ENCODE measurements around the gene MORF4L2.
A peak's percentile ranks its signal among the peaks of the same experiment; 100 is the strongest.
"Not testable (repeated sequence)": the region's sequence is repeated elsewhere in the genome, so short reads cannot be mapped to it uniquely, and the experiment has no call there.

The MORF4L2 gene

GRCh38 chrX:103678199-103678993 lies 8.1 kb downstream of the MORF4L2 start:
- no peak overlapping the region for H3K27ac ChIP-seq (ENCODE audit: low read depth, low read length)
- H3K9me3 ChIP-seq (ENCODE audit: control insufficient read depth, insufficient read depth, low read depth, low read length), result no peaks in the 10 kb centered on the region
- H3K27me3 ChIP-seq (ENCODE audit: control insufficient read depth, insufficient read depth, low read length), result no peaks in the 10 kb centered on the region; the same call in 1 of the 2 replicates
- H3K4me1 ChIP-seq (ENCODE audit: control insufficient read depth, insufficient read depth, low read length), result 0 out of 2 replicates have a peak, but pooled peaks cover 5% of the 10 kb centered on the region
- no peak overlapping the region for H3K9ac ChIP-seq (ENCODE audit: low read length)
- no peak overlapping the region for H3K4me3 ChIP-seq (ENCODE audit: low read depth, low read length)
- H3K36me3 ChIP-seq (ENCODE audit: control insufficient read depth, insufficient read depth, low read length), result peaks cover 78% of the 10 kb centered on the region

GRCh38 chrX:103674531-103675454 lies 11.7 kb downstream of the MORF4L2 start:
- H3K4me3 ChIP-seq (ENCODE audit: low read depth, low read length), result no peak overlapping the region
- peaks cover 43% of the 10 kb centered on the region for H3K36me3 ChIP-seq (ENCODE audit: control insufficient read depth, insufficient read depth, low read length)

DNA sequence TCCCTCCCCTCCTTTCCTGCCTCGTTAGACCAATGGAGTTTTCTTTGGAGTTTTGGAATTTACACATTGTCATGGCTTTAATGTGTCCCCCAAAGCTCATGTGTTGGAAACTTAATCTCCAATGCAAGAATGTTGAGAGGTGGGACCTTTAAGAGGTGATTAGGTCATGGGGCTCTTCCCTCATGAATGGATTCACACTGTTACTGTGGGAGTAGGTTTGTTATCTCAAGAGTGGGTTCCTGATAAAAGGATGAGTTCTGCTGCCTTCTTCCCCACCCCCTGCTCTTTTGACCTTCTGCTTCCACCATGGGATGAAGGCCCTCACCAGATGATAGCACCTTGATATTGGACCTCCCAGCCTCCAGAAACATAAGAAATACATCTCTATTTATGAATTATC lies 16.8 kb downstream of the MORF4L2 start:
- Histone ChIP-seq H3K36me3 (ENCODE audit: control insufficient read depth, insufficient read depth, low read length) (no peaks in the 10 kb centered on the region), H3K9me3 (ENCODE audit: control insufficient read depth, insufficient read depth, low read depth, low read length) (no peaks in the 10 kb centered on the region), H3K27ac (ENCODE audit: low read depth, low read length) (no peak overlapping the region), H3K9ac (ENCODE audit: low read length) (no peak overlapping the region), H3K4me1 (ENCODE audit: control insufficient read depth, insufficient read depth, low read length) (0 out of 2 replicates have a peak, but pooled peaks cover 3% of the 10 kb centered on the region), H3K4me3 (ENCODE audit: low read depth, low read length) (no peak overlapping the region), H3K27me3 (ENCODE audit: control insufficient read depth, insufficient read depth, low read length) (peaks cover 21% of the 10 kb centered on the region; the same call in 1 of the 2 replicates)

More at GRCh38 chrX:103674531-103675454, 11.7 kb downstream of the MORF4L2 start:
- Histone ChIP-seq H3K9me3 (ENCODE audit: control insufficient read depth, insufficient read depth, low read depth, low read length) (no peaks in the 10 kb centered on the region), H3K27me3 (ENCODE audit: control insufficient read depth, insufficient read depth, low read length) (no peaks in the 10 kb centered on the region; the same call in 1 of the 2 replicates), H3K4me1 (ENCODE audit: control insufficient read depth, insufficient read depth, low read length) (0 out of 2 replicates have a peak, but pooled peaks cover 5% of the 10 kb centered on the region), H3K27ac (ENCODE audit: low read depth, low read length) (no peak overlapping the region), H3K9ac (ENCODE audit: low read length) (no peak overlapping the region)

GRCh38 chrX:103666202-103667107 lies 20.0 kb downstream of the MORF4L2 start:
- H3K4me3 ChIP-seq (ENCODE audit: low read depth, low read length), result no peak overlapping the region
- H3K4me1 ChIP-seq (ENCODE audit: control insufficient read depth, insufficient read depth, low read length), result peaks cover 10% of the 10 kb centered on the region; the same call in 1 of the 2 replicates
- peaks cover 37% of the 10 kb centered on the region for H3K27me3 ChIP-seq (ENCODE audit: control insufficient read depth, insufficient read depth, low read length)
- H3K9me3 ChIP-seq (ENCODE audit: control insufficient read depth, insufficient read depth, low read depth, low read length), result no peaks in the 10 kb centered on the region
- H3K27ac ChIP-seq (ENCODE audit: low read depth, low read length), result no peak overlapping the region
- H3K9ac ChIP-seq (ENCODE audit: low read length), result no peak overlapping the region
- no peaks in the 10 kb centered on the region for H3K36me3 ChIP-seq (ENCODE audit: control insufficient read depth, insufficient read depth, low read length)

GRCh38 chrX:103663981-103664762 lies 22.3 kb downstream of the MORF4L2 start:
- H3K27me3 ChIP-seq (ENCODE audit: control insufficient read depth, insufficient read depth, low read length), result peaks cover 48% of the 10 kb centered on the region
- no peak overlapping the region for H3K27ac ChIP-seq (ENCODE audit: low read depth, low read length)
- peak overlapping the region; percentile 60 for H3K4me3 ChIP-seq (ENCODE audit: low read depth, low read length)
- H3K9me3 ChIP-seq (ENCODE audit: control insufficient read depth, insufficient read depth, low read depth, low read length), result no peaks in the 10 kb centered on the region
- peaks cover 10% of the 10 kb centered on the region; the same call in 1 of the 2 replicates for H3K4me1 ChIP-seq (ENCODE audit: control insufficient read depth, insufficient read depth, low read length)
- no peaks in the 10 kb centered on the region for H3K36me3 ChIP-seq (ENCODE audit: control insufficient read depth, insufficient read depth, low read length)
- H3K9ac ChIP-seq (ENCODE audit: low read length), result no peak overlapping the region

DNA sequence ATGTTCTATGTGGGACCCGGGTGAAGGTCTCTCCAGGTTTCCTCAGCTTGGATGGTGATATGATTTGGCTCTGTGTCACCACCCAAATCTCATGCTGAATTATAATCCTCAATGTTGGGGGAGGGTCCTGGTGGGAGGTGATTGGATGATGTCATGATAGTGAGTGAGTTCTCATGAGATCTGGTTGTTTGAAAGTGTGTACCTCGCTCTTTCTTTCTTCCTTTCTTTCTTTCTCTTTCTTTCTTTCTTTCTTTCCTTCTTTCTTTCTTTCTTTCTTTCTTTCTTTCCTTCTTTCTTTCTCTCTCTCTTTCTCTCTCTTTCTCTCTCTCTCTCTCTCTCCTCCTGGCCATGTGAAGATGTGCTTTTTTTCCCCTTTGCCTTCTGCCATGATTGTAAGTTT lies 27.0 kb downstream of the MORF4L2 start:
- H3K27me3 ChIP-seq (ENCODE audit: control insufficient read depth, insufficient read depth, low read length), result peaks cover 28% of the 10 kb centered on the region
- not testable (repeated sequence) for H3K9ac ChIP-seq (ENCODE audit: low read length); H3K36me3 ChIP-seq (ENCODE audit: control insufficient read depth, insufficient read depth, low read length); H3K9me3 ChIP-seq (ENCODE audit: control insufficient read depth, insufficient read depth, low read depth, low read length); H3K27ac ChIP-seq (ENCODE audit: low read depth, low read length); H3K4me1 ChIP-seq (ENCODE audit: control insufficient read depth, insufficient read depth, low read length); H3K4me3 ChIP-seq (ENCODE audit: low read depth, low read length)

DNA sequence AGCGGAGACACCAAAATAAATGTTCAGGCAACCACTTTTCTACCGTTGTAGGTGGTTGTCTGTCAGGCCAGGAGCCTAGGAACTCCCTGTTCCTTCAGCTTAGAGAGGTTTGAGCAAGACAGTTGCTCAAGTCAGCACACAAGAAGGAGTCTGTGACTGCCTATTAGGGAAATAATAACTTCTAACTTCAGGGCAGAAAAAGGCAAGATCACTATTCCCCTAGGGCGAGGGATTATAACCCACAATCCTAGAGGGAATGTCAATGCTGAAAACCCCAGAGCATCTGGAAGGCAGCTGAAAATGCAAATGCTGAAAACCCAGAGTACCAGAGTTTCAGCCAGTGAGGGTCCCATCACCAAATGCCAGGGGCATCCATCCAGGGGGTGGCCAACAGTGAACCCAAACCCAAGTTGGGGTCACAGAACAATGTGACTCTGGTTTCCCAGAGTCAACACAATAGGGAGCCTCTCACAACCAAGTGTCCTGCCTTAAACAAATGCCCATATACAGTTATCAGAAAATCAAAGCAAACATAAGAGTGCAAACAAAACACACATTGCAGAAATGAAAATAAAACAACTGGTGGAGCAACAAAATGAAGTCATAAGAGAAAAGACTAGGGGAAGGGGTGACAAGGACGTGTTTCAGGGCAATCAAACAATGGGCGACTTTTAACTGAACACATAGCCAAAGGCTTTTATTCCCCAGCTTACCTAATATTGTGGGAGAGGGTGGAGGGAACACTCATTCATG lies 27.6 kb downstream of the MORF4L2 start:
- no peaks in the 10 kb centered on the region for H3K9me3 ChIP-seq (ENCODE audit: control insufficient read depth, insufficient read depth, low read depth, low read length)
- no peak overlapping the region for H3K27ac ChIP-seq (ENCODE audit: low read depth, low read length)
- no peak overlapping the region for H3K4me3 ChIP-seq (ENCODE audit: low read depth, low read length)
- H3K36me3 ChIP-seq (ENCODE audit: control insufficient read depth, insufficient read depth, low read length), result no peaks in the 10 kb centered on the region
- peaks cover 22% of the 10 kb centered on the region for H3K27me3 ChIP-seq (ENCODE audit: control insufficient read depth, insufficient read depth, low read length)
- no peak overlapping the region for H3K9ac ChIP-seq (ENCODE audit: low read length)
- H3K4me1 ChIP-seq (ENCODE audit: control insufficient read depth, insufficient read depth, low read length), result peaks cover 8% of the 10 kb centered on the region; the same call in 1 of the 2 replicates

DNA sequence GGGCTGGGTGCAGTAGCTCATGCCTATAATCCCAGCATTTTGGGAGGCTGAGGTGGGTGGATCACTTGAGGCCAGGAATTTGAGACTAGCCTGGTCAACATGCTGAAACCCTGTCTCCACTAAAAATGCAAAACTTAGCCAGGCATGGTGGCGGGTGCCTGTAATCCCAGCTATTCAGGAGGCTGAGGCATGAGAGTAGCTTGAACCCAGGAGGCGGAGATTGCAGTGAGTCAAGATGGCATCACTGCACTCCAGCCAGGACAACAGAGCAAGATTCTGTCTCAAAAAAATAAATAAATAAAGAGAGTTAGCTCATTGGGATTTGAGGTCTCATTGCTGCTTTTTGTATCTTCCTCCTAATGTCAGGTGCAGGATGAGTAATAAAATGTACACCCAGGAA lies 29.4 kb downstream of the MORF4L2 start:
- not testable (repeated sequence) for H3K27ac ChIP-seq (ENCODE audit: low read depth, low read length); H3K4me1 ChIP-seq (ENCODE audit: control insufficient read depth, insufficient read depth, low read length); H3K9me3 ChIP-seq (ENCODE audit: control insufficient read depth, insufficient read depth, low read depth, low read length); H3K9ac ChIP-seq (ENCODE audit: low read length); H3K36me3 ChIP-seq (ENCODE audit: control insufficient read depth, insufficient read depth, low read length); H3K4me3 ChIP-seq (ENCODE audit: low read depth, low read length)
- H3K27me3 ChIP-seq (ENCODE audit: control insufficient read depth, insufficient read depth, low read length), result peaks cover 14% of the 10 kb centered on the region; the same call in 1 of the 2 replicates

GRCh38 chrX:103656617-103657016 lies 29.9 kb downstream of the MORF4L2 start:
- no peak overlapping the region for H3K4me3 ChIP-seq (ENCODE audit: low read depth, low read length)
- peaks cover 14% of the 10 kb centered on the region; the same call in 1 of the 2 replicates for H3K27me3 ChIP-seq (ENCODE audit: control insufficient read depth, insufficient read depth, low read length)
- H3K27ac ChIP-seq (ENCODE audit: low read depth, low read length), result no peak overlapping the region
- no peak overlapping the region for H3K9ac ChIP-seq (ENCODE audit: low read length)
- no peaks in the 10 kb centered on the region for H3K9me3 ChIP-seq (ENCODE audit: control insufficient read depth, insufficient read depth, low read depth, low read length)
- no peaks in the 10 kb centered on the region for H3K36me3 ChIP-seq (ENCODE audit: control insufficient read depth, insufficient read depth, low read length)
- no peaks in the 10 kb centered on the region for H3K4me1 ChIP-seq (ENCODE audit: control insufficient read depth, insufficient read depth, low read length)

Data from HUES6 (cell line).